ENCODE measurements around the gene NKD2. TPM values are rescaled to one million over a fixed set of nuclear protein-coding genes. Genes with fewer than 3 reads are reported as not detected.

The NKD2 gene
- total and polyA plus RNA-seq, 2 experiments from 2014 or later = 1.4 to 9.1 TPM

- Histone ChIP-seq H3K79me2 (no peaks in the 10 kb centered on the region), H3K27ac (no peak overlapping the region), H2AFZ (no peak overlapping the region), H3K27me3 (peaks cover 26% of the 10 kb centered on the region), H3K9me3 (ENCODE audit: low read depth) (no peaks in the 10 kb centered on the region), H3K4me3 (peak overlapping the region; percentile 49), H3K9me2 (replicated peaks; ENCODE audit: insufficient read depth) (no peaks in the 10 kb centered on the region), H3K4me1 (ENCODE audit: insufficient read depth) (peaks cover 16% of the 10 kb centered on the region), H3K36me3 (replicated peaks; ENCODE audit: insufficient read depth, low read depth) (no peaks in the 10 kb centered on the region), H4K20me1 (ENCODE audit: insufficient read depth, poor library complexity, severe bottlenecking) (no peaks in the 10 kb centered on the region), H3K4me2 (peak overlapping the region; percentile 96)
- no peak for TF ChIP-seq EZH2phosphoT487 (IDR thresholded peaks at IDR 0.05; ENCODE audit: low read depth, severe bottlenecking, unreplicated experiment)
- TF ChIP-seq CTCF (IDR thresholded peaks at IDR 0.05; ENCODE audit: poor library complexity) = no peak
- TF ChIP-seq EZH2 (IDR thresholded peaks at IDR 0.05; ENCODE audit: borderline replicate concordance) = peak; percentile 51
- WGBS (ENCODE audit: low lambda C conversion rate, missing lambda C conversion rate) = 17% methylated on average over 25 of the region's 70 CpGs
- DNase-seq (ENCODE audit: low spot score) = no peak
These were observed 968 bp downstream of the NKD2 start for GRCh38 chr5:1009359-1010180.

GRCh38 chr5:1010181-1010510, 1.5 kb downstream of the NKD2 start:
- peaks cover 15% of the 10 kb centered on the region for H3K4me1 ChIP-seq (ENCODE audit: insufficient read depth)
- peak overlapping the region; percentile 96 for H3K4me2 ChIP-seq
- peaks cover 23% of the 10 kb centered on the region for H3K27me3 ChIP-seq
- H3K27ac ChIP-seq = no peak overlapping the region
- H4K20me1 ChIP-seq (ENCODE audit: insufficient read depth, poor library complexity, severe bottlenecking) = no peaks in the 10 kb centered on the region
- H3K9me3 ChIP-seq (ENCODE audit: low read depth) = no peaks in the 10 kb centered on the region
- no peaks in the 10 kb centered on the region for H3K79me2 ChIP-seq
- 63% methylated on average over 4 of the region's 4 CpGs for WGBS (ENCODE audit: low lambda C conversion rate, missing lambda C conversion rate)
- no peak overlapping the region for H3K4me3 ChIP-seq
- TF ChIP-seq EZH2phosphoT487 (IDR thresholded peaks at IDR 0.05; ENCODE audit: low read depth, severe bottlenecking, unreplicated experiment) (no peak), CTCF (IDR thresholded peaks at IDR 0.05; ENCODE audit: poor library complexity) (peak; percentile 28), EZH2 (IDR thresholded peaks at IDR 0.05; ENCODE audit: borderline replicate concordance) (no peak)
- no peaks in the 10 kb centered on the region for H3K36me3 ChIP-seq (replicated peaks; ENCODE audit: insufficient read depth, low read depth)
- no peaks in the 10 kb centered on the region for H3K9me2 ChIP-seq (replicated peaks; ENCODE audit: insufficient read depth)
- no peak overlapping the region for H2AFZ ChIP-seq
- DNase-seq (ENCODE audit: low spot score) = no peak

GRCh38 chr5:1010641-1011046, 2.0 kb downstream of the NKD2 start:
- Histone ChIP-seq H3K27me3 (peaks cover 18% of the 10 kb centered on the region), H3K36me3 (replicated peaks; ENCODE audit: insufficient read depth, low read depth) (no peaks in the 10 kb centered on the region), H2AFZ (no peak overlapping the region), H3K4me2 (peak overlapping the region; percentile 96), H3K4me1 (ENCODE audit: insufficient read depth) (peaks cover 12% of the 10 kb centered on the region), H3K9me3 (ENCODE audit: low read depth) (no peaks in the 10 kb centered on the region), H3K79me2 (no peaks in the 10 kb centered on the region), H3K9me2 (replicated peaks; ENCODE audit: insufficient read depth) (no peaks in the 10 kb centered on the region), H4K20me1 (ENCODE audit: insufficient read depth, poor library complexity, severe bottlenecking) (no peaks in the 10 kb centered on the region), H3K27ac (no peak overlapping the region), H3K4me3 (no peak overlapping the region)
- no peak for DNase-seq (ENCODE audit: low spot score)
- 69% methylated on average over 13 of the region's 13 CpGs for WGBS (ENCODE audit: low lambda C conversion rate, missing lambda C conversion rate)
- TF ChIP-seq EZH2 (IDR thresholded peaks at IDR 0.05; ENCODE audit: borderline replicate concordance) (no peak), EZH2phosphoT487 (IDR thresholded peaks at IDR 0.05; ENCODE audit: low read depth, severe bottlenecking, unreplicated experiment) (no peak), CTCF (IDR thresholded peaks at IDR 0.05; ENCODE audit: poor library complexity) (no peak)
